Lower leg skin (tissue), 4 donors: Measurements from ENCODE around the gene HSPA1A. TPM values are rescaled to one million over a fixed set of nuclear protein-coding genes. Genes with fewer than 3 reads are reported as not detected.
"Not testable (repeated sequence)": the region's sequence is repeated elsewhere in the genome, so short reads cannot be mapped to it uniquely, and the experiment has no call there.

Experiments used
- DNase-seq, 2 donors: peaks; one replicate each; pipeline ENCODE4 v3.0.0-alpha.2; 2019; ENCODE audit warnings: low spot score in 2 of 2
- H3K4me3 ChIP-seq: fragments of 200-600 bp; sonication (generic); 2 replicates; pipeline ENCODE4 v1.5.1; 2017; ENCODE audit warnings: mild to moderate bottlenecking, low read depth; ENCODE audit not compliant: poor library complexity, severe bottlenecking
- POLR2A ChIP-seq, 2 donors: fragments of 450-650 bp; IDR thresholded peaks; one replicate each; pipeline ENCODE4 v1.6.1; 2016 to 2017; ENCODE audit warnings: antibody characterized with exemption in 2 of 2, mild to moderate bottlenecking in 1 of 2, moderate library complexity in 1 of 2
- WGBS, 2 donors: methylation state at CpG; one replicate each; pipeline ENCODE4 v1.1.5; 2018; 5-methylcytosine and 5-hydroxymethylcytosine counted together
- intact Hi-C: fragments of 100-400 bp; cut with DNase I; formaldehyde crosslinking; loops from one replicate; pipeline ENCODE4 v1.15.0; 2023; ENCODE audit warnings: low total_unique reads
- total RNA-seq, 4 donors: library from RNA; depleted of rRNA; stranded (reverse); fragments of >200 nt; gene quantifications; one replicate each; pipeline ENCODE4 v1.1.0, GENCODE V29; 2016
- TF ChIP-seq, protein P1 (sequence below), 3 donors: fragments of 450-650 bp; IDR thresholded peaks; one replicate each; pipeline ENCODE4 v1.5.1; 2016; ENCODE audit warnings: antibody characterized with exemption in 3 of 3, mild to moderate bottlenecking in 3 of 3, moderate library complexity in 2 of 3

The HSPA1A gene
- total RNA-seq, 4 donors from 2014 or later: 237 to 342 (median 321) TPM

DNA sequence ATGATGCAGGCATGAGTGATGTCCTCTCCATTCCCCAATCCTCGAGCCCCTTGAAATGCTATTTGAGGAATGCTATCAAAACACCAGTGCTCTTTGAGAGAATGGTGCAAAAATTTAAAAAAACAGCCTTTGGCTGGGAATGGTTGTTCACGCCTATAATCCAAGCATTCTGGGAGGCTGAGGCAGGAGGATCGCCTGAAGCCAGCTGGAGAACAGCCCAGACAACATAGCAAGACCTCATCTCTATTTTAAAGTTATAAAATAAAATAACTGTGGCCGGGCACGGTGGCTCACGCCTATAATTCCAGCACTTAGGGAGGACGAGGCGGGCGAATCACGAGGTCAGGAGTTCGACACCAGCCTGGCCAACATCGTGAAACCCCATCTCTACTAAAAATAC, 15.6 kb upstream of the HSPA1A start:
- 76 to 79% methylated on average over 12 of the region's 12 CpGs for WGBS, 2 donors
- DNase-seq: no peak
- H3K4me3 ChIP-seq: no peak overlapping the region
- intact Hi-C loops: no loop called here
- TF ChIP-seq, protein P1, sequence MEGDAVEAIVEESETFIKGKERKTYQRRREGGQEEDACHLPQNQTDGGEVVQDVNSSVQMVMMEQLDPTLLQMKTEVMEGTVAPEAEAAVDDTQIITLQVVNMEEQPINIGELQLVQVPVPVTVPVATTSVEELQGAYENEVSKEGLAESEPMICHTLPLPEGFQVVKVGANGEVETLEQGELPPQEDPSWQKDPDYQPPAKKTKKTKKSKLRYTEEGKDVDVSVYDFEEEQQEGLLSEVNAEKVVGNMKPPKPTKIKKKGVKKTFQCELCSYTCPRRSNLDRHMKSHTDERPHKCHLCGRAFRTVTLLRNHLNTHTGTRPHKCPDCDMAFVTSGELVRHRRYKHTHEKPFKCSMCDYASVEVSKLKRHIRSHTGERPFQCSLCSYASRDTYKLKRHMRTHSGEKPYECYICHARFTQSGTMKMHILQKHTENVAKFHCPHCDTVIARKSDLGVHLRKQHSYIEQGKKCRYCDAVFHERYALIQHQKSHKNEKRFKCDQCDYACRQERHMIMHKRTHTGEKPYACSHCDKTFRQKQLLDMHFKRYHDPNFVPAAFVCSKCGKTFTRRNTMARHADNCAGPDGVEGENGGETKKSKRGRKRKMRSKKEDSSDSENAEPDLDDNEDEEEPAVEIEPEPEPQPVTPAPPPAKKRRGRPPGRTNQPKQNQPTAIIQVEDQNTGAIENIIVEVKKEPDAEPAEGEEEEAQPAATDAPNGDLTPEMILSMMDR (IDR thresholded peaks at IDR 0.05): no peak

DNA sequence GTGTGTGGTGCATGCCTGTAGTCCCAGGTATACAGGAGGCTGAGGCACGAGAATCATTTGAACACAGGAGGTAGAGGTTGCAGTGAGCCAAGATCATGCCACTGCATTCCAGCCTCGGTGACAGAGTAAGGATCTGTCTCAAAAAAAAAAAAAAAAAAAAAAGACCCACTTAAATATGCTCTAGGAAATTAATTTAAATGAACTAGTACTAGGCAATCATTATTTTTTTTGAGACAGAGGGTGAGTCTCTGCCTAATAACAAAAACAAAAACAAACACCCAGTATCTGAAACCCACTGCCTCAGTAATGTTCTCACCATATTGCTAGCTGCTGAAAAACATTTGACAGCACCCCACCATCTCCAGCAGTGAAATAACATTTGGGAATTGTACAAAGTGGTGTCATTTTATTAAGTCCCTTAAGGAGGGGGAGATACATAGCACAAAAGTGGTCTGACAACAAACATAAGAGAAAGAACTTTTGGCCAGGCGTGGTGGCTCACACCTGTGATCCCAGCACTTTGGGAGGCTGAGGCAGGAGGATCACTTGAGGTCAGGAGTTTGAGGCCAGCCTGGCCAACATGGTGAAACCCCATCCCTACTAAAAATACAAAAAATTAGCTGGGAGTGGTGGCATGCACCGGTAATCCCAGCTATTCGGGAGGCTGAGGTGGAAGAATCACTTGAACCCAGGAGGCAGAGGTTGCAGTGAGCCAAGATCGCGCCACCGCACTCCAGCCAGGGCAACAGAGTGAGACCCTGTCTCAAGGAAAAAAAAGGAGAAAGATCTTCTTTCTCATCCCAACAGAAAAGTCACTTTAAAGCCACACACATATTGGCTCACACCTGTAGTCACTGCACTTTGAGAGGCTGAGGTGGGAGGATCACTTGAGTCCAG, 14.1 kb upstream of the HSPA1A start:
- H3K4me3 ChIP-seq, intact Hi-C loops, DNase-seq: not testable (repeated sequence)
- 91 to 92% methylated on average over 8 of the region's 8 CpGs for WGBS, 2 donors

DNA sequence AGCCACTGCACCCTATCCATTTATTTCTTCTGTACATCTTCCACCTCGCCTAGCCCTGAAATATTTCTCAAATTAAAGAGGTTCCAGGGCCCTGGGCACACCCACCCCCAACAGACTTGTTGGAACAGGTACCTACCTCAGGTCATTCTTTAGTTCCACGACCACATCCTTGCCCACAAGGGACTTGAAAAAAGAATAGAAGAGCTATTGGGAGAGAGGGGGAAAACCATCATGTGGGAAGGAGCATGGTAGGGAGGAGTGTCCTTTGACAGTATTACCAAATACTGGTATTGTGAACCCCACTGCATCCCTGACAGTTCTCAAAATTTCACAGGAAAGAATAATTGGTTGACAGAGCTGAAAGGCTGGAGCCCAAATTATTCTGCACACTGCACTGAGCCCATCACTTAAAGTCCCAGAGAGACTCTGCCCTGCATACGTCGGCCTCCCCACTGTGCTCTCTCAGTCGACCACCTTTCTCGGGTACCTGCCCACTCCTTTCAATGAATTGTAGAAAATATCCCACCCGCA, 9.3 kb upstream of the HSPA1A start:
- no peak for DNase-seq
- 9 to 11% methylated on average over 7 of the region's 7 CpGs for WGBS, 2 donors
- intact Hi-C loops: no loop called here
- peak overlapping the region; percentile 60 for H3K4me3 ChIP-seq
- TF ChIP-seq POLR2A (IDR thresholded peaks at IDR 0.05): no peak
- TF ChIP-seq, protein P1 (IDR thresholded peaks at IDR 0.05): no peak

DNA sequence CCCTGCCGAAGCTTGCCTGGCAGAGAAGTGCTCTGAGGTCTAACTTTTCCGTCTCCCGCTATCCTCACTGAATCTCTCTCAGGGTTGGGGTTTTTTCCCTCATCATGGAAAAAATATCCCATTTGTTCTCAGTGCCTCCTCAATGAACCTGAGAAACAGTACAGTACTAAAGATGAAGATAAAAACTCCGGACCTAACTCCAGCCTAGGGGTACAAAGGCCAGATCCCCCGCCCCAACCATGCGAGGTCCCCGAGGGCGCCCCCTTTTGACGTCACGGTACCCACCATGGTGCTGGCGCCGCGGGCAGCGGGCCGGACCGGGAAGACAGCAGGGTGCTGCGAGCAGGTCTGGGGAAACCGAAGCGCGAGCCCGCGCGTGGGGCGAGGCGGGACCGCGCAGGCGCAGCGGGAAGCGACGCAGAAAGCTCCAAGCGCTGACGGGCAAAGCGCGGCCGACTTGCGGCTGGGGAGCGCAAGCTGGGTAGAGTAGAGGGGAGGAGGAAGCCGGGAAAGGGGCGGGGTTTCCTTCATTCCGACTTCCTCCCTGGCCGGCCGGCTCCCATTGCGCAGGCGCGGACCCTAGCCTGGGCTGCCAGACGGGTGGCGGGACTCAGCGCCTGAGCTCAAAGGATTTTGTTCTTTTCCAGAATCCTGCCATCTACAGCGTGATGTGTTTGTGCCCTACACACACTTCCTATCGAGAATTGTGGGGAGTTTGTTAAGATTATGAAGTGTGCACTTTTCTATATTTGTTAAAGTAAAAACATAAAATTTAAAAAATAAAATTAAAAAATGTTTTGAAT, 8.7 kb upstream of the HSPA1A start, which contains the start of gene LSM2:
TSS of gene LSM2 (minus strand) at position 497 of the 803 bp plus-strand sequence. CDS start at position 288, 209 bp downstream.
- 0% methylated on average over 35 to 51 of the region's 51 CpGs for WGBS, 2 donors
- DNase-seq: peak; percentile 97 to 99
- TF ChIP-seq POLR2A (IDR thresholded peaks at IDR 0.05): peak in 1 of 2 donors; percentile 30
- TF ChIP-seq, protein P1 (IDR thresholded peaks at IDR 0.05): peak in 1 of 3 donors; percentile 39
- intact Hi-C loops: no loop called here
- peak within 1 kb of the TSS; percentile 60 for H3K4me3 ChIP-seq

DNA sequence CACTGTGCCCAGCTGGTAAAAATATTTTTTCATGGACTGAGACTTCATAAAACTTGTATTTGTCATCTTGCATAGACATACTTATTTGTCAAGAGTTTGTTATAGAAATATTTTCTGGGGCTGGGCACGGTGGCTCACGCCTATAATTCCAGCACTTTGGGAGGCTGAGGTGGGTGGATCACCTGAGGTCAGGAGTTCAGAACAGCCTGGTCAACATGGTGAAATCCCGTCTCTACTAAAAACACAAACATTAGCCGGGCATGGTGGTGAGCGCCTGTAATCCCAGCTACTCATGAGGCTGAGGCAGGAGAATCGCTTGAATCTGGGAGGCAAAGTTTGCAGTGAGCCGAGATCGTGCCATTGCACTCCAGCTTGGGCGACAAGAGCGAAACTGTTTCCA, 6.7 kb upstream of the HSPA1A start:
- WGBS, 2 donors: 90 to 93% methylated on average over 10 of the region's 10 CpGs
- H3K4me3 ChIP-seq, DNase-seq, intact Hi-C loops: not testable (repeated sequence)

DNA sequence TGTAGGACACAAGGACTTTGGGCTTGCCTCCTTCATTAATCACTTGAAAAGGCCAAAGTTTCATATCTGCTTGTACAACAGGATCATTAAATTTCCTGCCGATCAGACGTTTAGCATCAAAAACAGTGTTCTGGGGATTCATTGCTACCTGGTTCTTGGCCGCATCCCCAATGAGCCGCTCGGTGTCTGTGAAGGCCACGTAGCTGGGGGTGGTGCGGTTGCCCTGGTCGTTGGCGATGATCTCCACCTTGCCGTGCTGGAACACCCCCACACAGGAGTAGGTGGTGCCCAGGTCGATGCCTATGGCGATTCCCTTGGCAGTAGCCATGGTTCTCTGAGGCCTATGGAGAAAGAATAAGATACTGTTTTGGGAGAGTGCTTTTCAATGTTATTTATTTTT, 3.7 kb upstream of the HSPA1A start:
- no peak for TF ChIP-seq POLR2A (IDR thresholded peaks at IDR 0.05)
- TF ChIP-seq, protein P1 (IDR thresholded peaks at IDR 0.05): no peak
- DNase-seq: no peak
- 90 to 91% methylated on average over 12 of the region's 12 CpGs for WGBS, 2 donors

More for the DNA sequence above, 3.7 kb upstream of the HSPA1A start:
- no peak overlapping the region for H3K4me3 ChIP-seq
- intact Hi-C loops: no loop called here
